CD4-positive, alpha-beta T cell treated with Interleukin-10 for 1 hour (primary cell): ENCODE data around the gene GADD45GIP1.

ENCODE experiments used
- DNase-seq: peaks from one replicate; pipeline ENCODE4 v3.0.0-alpha.2; 2020

Gene GADD45GIP1

GRCh38 chr19:12956446-12957388 lies at the start of gene GADD45GIP1:
Gene GADD45GIP1, minus strand, starts transcription at chr19:12957223. Its CDS starts 11 bp downstream, at chr19:12957212.
- peak; percentile 84 for DNase-seq

GRCh38 chr19:13005861-13006370 lies 48.9 kb upstream of the GADD45GIP1 start:
- no peak for DNase-seq

GRCh38 chr19:13005253-13005652 lies 48.2 kb upstream of the GADD45GIP1 start:
- DNase-seq: no peak

- no peak for DNase-seq
These were observed 47.2 kb upstream of the GADD45GIP1 start for GRCh38 chr19:13004273-13004672.

GRCh38 chr19:13003081-13003480 lies 46.1 kb upstream of the GADD45GIP1 start:
- no peak for DNase-seq

GRCh38 chr19:13002166-13002898 lies 45.3 kb upstream of the GADD45GIP1 start:
- no peak for DNase-seq

GRCh38 chr19:13001502-13002165 lies 44.6 kb upstream of the GADD45GIP1 start:
- DNase-seq: no peak

GRCh38 chr19:13001166-13001501 lies 44.1 kb upstream of the GADD45GIP1 start:
- no peak for DNase-seq

- DNase-seq: no peak
These were observed 41.2 kb upstream of the GADD45GIP1 start for GRCh38 chr19:12997967-12998940.

GRCh38 chr19:12997179-12997966 lies 40.4 kb upstream of the GADD45GIP1 start:
- no peak for DNase-seq

- DNase-seq: no peak
These were observed 39.5 kb upstream of the GADD45GIP1 start for GRCh38 chr19:12996406-12997094.

- no peak for DNase-seq
These were observed 38.8 kb upstream of the GADD45GIP1 start for GRCh38 chr19:12995596-12996405.

GRCh38 chr19:12994701-12995595 lies 37.9 kb upstream of the GADD45GIP1 start, which contains the start of gene NFIX:
Gene NFIX, plus strand, starts transcription at chr19:12995475. Its CDS starts 363 bp downstream, at chr19:12995838.
- DNase-seq: peak; percentile 72

GRCh38 chr19:12993562-12993961 lies 36.5 kb upstream of the GADD45GIP1 start:
- no peak for DNase-seq

GRCh38 chr19:12992729-12993128 lies 35.7 kb upstream of the GADD45GIP1 start:
- DNase-seq: no peak

- no peak for DNase-seq
These were observed 34.3 kb upstream of the GADD45GIP1 start for GRCh38 chr19:12991296-12991695.

- DNase-seq: no peak
These were observed 33.8 kb upstream of the GADD45GIP1 start for GRCh38 chr19:12990853-12991252.

- no peak for DNase-seq
These were observed 33.4 kb upstream of the GADD45GIP1 start for GRCh38 chr19:12990431-12990830.
